ENCODE measurements around the gene ANAPC7.
A peak's percentile ranks its signal among the peaks of the same experiment; 100 is the strongest.
"Not testable (repeated sequence)": the region's sequence is repeated elsewhere in the genome, so short reads cannot be mapped to it uniquely, and the experiment has no call there.

ANAPC7 gene

DNA sequence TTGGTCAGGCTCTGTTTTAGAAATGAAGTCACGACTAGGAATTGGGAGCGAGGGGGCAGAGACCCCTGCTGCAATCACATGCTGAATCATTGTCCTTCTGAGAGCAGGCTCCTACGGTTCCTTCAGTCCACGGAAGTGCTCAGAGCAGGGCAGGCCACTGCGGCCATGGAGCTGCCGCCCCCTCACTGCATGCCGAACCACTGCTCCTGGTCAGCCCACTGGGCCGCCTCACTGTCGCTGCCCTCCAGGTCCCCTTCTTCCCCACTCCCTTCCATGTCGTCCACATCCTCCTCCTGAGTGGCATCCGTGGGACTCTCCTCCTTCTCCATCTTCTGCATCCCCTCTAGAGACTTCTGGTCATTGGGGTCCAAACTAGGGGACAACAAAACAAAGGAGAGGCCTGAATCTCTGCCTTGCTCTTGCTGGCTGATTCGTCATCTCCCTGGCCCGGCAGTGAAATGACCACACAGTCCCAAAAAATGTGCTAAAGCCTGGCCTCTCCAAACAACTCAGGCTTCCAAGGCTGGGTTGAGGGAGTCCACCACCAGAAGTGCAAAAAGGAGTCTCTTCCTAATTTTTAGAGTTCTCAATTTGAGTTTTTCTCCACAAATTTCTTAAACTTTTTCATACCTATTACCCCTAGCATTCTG, 29.4 kb downstream of the ANAPC7 start:
- no peak for DNase-seq

GRCh38 chr12:110373425-110373824, 30.1 kb downstream of the ANAPC7 start:
- DNase-seq: no peak

DNA sequence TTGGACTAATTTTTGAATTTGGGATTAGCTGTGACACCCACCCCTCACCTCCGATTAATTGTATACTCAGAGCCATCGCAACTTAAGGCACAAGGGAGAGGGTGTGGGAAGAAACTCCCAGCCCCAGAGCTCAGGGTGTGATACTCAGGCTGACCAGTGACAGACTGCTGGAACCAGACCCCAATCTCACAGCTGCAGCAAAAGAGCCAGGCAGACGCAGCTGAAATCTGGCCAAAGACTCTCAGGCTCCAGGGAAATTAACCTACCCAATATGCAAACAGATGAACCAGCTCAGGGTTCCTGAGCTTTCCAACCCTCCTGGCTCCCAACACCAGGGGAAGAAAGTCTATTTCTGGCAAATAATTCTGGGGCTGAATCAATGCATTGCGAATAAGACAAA, 30.5 kb downstream of the ANAPC7 start:
- DNase-seq: no peak

GRCh38 chr12:110372056-110372425, 31.5 kb downstream of the ANAPC7 start:
- no peak for DNase-seq

DNA sequence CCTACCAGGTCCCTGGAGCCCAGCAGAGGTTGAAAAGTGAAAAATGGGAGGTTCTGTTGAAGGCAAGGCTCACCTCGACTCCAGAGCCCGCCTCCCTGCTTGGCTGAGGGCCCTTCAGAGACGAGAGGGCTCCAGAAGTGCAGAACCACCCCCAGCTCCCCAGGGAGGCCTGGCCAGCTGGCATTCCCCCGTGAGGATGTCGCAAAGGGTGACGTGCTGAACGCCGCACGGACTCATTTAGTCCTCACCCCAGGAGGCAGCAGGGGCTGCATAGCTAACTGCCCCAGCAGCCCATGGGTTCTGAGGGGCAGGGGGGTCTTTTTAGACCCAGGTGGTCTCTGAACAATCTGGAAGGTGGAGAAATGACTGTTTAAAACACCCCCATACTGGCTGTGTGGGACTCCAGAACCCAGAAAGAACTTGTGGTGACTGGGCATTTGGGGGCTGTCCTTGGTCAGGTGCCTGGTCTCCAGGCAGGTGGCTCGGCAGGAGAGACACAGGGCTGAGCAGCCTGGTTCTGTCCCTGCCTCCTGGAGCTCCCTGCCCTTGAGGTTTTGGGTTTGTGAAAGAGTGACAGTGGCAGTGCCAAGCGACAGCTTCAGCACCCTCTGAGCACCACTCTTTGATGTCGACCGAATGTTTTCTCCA, 32.0 kb downstream of the ANAPC7 start:
- DNase-seq: no peak

- DNase-seq: no peak
Observed at GRCh38 chr12:110370732-110371231, 32.7 kb downstream of the ANAPC7 start.

GRCh38 chr12:110369992-110370391, 33.5 kb downstream of the ANAPC7 start:
- DNase-seq: no peak

- no peak for DNase-seq
Observed at GRCh38 chr12:110367181-110367864, 36.2 kb downstream of the ANAPC7 start.

DNA sequence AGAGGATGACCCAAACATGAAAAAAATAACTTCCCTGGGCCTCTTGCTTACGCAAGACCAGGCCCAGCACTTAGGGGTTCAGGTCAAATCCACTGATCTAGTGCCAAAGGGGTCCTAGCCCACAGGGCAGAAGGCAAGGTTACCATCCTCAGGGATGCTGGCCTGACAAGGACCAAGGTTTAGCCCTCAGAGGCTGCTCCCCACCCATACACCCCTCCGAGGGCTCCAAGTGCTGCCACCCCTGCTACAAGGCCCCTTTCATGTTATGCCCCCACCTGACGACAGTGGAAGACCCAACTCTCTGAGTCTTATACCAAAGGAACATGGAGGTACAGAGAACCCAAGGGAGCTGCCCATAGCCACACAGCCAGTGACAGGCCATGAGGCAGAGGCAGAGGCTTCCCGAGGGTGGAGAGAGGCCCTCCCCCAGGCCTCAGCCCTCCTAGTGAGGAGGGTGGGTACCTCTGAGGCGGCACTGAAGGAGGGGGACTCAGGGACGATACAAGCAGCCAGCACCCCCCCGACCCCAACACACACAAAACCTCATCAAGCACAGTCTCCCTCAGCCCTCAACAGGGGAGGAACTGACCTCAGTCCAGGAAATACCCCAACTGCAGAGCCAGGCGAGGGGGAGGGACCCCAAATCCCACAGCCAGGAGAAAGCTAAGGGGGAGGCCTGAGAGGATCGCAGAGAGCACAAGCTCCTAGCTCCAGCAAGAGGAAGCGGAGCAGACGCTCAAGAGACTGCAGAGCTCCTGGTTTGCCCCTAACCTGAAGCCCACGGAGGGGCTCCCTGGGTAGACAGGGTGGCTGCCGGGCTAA, 37.0 kb downstream of the ANAPC7 start:
- no peak for DNase-seq

DNA sequence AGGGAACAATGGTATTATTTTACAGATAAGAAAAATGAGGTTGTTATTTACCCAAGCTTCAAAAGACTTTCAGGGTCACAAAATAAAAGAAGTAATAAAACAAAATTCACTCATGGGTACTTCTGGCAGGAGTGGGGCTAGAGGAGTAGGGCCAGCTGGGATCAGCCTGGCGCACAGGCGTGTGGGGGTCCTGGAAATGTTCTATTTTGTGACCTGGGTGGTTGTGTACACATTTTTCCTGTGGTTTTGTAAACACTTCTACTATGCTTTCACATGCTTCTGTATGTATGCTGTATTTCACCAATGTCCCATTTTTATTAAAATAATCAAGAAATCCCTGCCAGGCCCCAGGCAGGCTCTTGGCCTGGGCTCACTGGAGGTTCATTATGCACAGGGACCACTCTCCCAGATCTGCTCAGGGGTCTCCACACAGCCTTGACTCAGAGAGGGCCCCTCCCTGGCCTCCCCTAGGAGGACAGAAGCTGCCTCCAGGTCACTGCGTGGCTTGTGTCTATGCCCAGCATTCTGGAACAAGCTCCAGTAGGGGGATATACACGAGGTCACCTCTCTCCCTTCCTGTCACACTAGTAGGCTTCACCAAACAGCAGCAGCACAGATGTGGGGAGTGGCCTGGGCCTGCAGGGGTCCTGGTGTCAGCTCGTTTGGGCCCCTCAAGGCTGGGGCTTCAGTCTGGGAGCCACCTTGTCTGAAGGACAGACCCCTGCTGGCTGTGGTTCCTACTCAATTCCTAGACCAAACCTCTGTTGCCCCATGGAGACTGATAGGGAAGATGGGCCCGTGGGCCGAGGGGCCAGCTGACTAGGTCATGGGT, 37.8 kb downstream of the ANAPC7 start:
- no peak for DNase-seq

DNA sequence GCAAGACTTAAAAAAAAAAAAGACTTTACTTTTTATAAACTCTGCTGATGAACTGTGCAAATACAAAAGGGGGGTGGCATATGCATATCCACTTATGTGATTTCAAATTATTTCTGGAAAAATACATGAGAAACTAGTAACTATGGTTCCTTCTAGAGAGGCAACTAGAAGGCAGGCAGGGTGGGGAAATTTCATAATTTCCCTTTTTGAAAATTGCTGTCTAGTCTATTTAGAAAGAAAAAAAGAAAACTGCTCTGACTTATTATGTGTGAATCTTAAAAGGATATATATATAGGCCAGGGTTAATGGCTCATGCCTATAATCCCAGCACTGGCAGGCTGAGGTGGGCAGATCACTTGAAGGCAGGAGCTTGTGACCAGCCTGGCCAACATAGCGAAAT, 42.3 kb downstream of the ANAPC7 start:
- DNase-seq: no peak

GRCh38 chr12:110358384-110359097, 45.0 kb downstream of the ANAPC7 start:
- not testable (repeated sequence) for DNase-seq

DNA sequence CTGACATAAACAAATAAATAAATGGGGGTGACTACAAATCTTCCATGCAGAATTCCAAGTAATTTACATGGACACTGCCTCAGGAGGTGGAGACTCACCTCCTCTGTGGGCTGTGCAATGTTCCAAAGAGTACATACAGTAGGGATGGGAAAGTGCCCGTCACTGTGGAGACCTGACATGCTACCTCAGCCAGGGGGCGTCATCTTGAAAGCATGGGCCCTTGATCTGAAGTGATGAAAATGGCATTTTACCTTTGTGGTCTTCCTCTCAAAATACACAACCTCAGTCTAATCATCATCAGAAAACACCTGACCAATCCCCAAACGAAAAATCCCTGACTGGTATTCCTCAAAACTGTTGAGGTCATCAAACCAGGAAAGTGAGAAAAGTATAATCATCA, 48.4 kb downstream of the ANAPC7 start:
- DNase-seq: peak; percentile 32

- DNase-seq: no peak
Observed at GRCh38 chr12:110354172-110354780, 49.2 kb downstream of the ANAPC7 start.

DNA sequence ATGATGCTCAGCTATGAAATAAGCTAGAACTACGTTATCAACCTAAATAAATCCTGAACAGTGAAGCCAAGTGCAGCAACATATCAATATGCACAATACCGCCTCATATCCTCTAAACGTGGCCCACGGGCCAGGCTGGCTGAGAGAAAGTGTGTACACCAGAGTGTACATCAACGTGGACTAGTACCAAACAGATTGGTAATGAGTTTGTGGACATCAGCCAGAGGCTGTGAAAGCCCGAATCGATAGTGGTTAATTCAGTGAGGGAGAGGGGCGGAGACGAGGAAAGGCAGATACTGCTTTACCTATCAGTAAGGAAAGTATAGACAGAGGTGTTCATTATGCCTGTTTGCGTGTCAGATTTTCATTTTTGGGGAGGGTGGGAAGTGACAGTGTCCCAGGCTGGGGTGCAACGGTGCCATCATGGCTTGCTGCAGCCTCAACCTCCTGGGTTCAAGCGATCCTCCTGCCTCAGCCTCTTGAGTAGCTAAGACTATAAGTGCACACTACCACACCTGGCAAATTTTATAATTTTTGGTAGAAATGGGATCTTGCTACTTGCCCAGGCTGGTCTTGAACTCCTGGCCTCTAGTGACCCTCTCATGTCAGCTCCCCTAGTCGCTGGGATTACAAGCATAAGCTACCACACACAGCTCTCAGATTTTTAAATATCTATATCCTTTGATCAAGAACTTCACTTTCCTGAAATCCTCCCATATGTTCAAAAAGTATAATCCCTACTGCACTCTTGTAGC, 50.1 kb downstream of the ANAPC7 start:
- no peak for DNase-seq

- DNase-seq: no peak
Observed at GRCh38 chr12:110352401-110352800, 51.1 kb downstream of the ANAPC7 start.

- no peak for DNase-seq
Observed at GRCh38 chr12:110351119-110351518, 52.4 kb downstream of the ANAPC7 start.

- peak; percentile 34 for DNase-seq
Observed at GRCh38 chr12:110349514-110350151, 53.9 kb downstream of the ANAPC7 start.

- no peak for DNase-seq
Observed at GRCh38 chr12:110349096-110349495, 54.4 kb downstream of the ANAPC7 start.

Measured in CD4-positive, alpha-beta T cell treated with Interleukin-17A for 1 hour (primary cell).